Measurements from ENCODE around the gene LMAN2L.

Gene LMAN2L

GRCh38 chr2:96739633-96740428 is at the start of gene LMAN2L:
LMAN2L (minus strand) TSS chr2:96740064; CDS start chr2:96740040, 24 bp downstream.
- DNase-seq (ENCODE audit: low spot score), result peak; percentile 88

GRCh38 chr2:96789245-96789617 is 49.4 kb upstream of the LMAN2L start:
- DNase-seq (ENCODE audit: low spot score), result no peak

GRCh38 chr2:96788442-96789244 is 48.8 kb upstream of the LMAN2L start:
- no peak for DNase-seq (ENCODE audit: low spot score)

- no peak for DNase-seq (ENCODE audit: low spot score)
These were observed 47.5 kb upstream of the LMAN2L start for GRCh38 chr2:96787411-96787810.

- DNase-seq (ENCODE audit: low spot score), result no peak
These were observed 43.5 kb upstream of the LMAN2L start for GRCh38 chr2:96783388-96783787.

- no peak for DNase-seq (ENCODE audit: low spot score)
These were observed 35.3 kb upstream of the LMAN2L start for GRCh38 chr2:96775160-96775559.

- no peak for DNase-seq (ENCODE audit: low spot score)
These were observed 34.1 kb upstream of the LMAN2L start for GRCh38 chr2:96773922-96774321.

GRCh38 chr2:96772903-96773671 is 33.2 kb upstream of the LMAN2L start:
- no peak for DNase-seq (ENCODE audit: low spot score)

- no peak for DNase-seq (ENCODE audit: low spot score)
These were observed 32.1 kb upstream of the LMAN2L start for GRCh38 chr2:96771796-96772618.

GRCh38 chr2:96770442-96771202 is 30.8 kb upstream of the LMAN2L start:
- no peak for DNase-seq (ENCODE audit: low spot score)

GRCh38 chr2:96769814-96770213 is 29.9 kb upstream of the LMAN2L start:
- no peak for DNase-seq (ENCODE audit: low spot score)

- DNase-seq (ENCODE audit: low spot score), result no peak
These were observed 28.3 kb upstream of the LMAN2L start for GRCh38 chr2:96768083-96768561.

GRCh38 chr2:96767135-96767871 is 27.4 kb upstream of the LMAN2L start:
- DNase-seq (ENCODE audit: low spot score), result no peak

- DNase-seq (ENCODE audit: low spot score), result no peak
These were observed 24.4 kb upstream of the LMAN2L start for GRCh38 chr2:96764253-96764637.

- DNase-seq (ENCODE audit: low spot score), result peak; percentile 77
These were observed 23.8 kb upstream of the LMAN2L start for GRCh38 chr2:96763511-96764252.

GRCh38 chr2:96762529-96763311 is 22.9 kb upstream of the LMAN2L start:
- no peak for DNase-seq (ENCODE audit: low spot score)

GRCh38 chr2:96760986-96761832 is 21.3 kb upstream of the LMAN2L start:
- peak; percentile 51 for DNase-seq (ENCODE audit: low spot score)
